BJ (cell line): ENCODE data around the gene SUGCT. TPM values are rescaled to one million over a fixed set of nuclear protein-coding genes. Genes with fewer than 3 reads are reported as not detected.

Source experiments
- CTCF ChIA-PET: fragments of 350-600 bp; formaldehyde crosslinking; extraction: SDS; loops from one replicate; lab custom pipeline; 2021; ENCODE audit warnings: antibody characterized with exemption, inconsistent platforms; lab: Yijun Ruan, JAX
- POLR2A ChIA-PET: fragments of 300-600 bp; sonication (Branson Sonifier 250); formaldehyde crosslinking; extraction: SDS; loops from one replicate; lab custom pipeline; 2021; ENCODE audit warnings: antibody characterized with exemption; lab: Charles Lee
- DNase-seq: peaks from one replicate; pipeline ENCODE4 v3.0.0-alpha.2; 2011; ENCODE audit warnings: low read depth
- H3K27me3 ChIP-seq: 2 replicates; pipeline ENCODE4 v1.6.0; 2011; ENCODE audit warnings: low read length; ENCODE audit not compliant: control insufficient read depth, insufficient read depth
- H3K36me3 ChIP-seq: 2 replicates; pipeline ENCODE4 v1.5.1; 2011; ENCODE audit warnings: low read length; ENCODE audit not compliant: control insufficient read depth, insufficient read depth
- H3K4me3 ChIP-seq: 2 replicates; pipeline ENCODE4 v1.5.1; 2011; ENCODE audit warnings: low read depth, mild to moderate bottlenecking, control low read depth, low read length
- polyA plus RNA-seq: library from polyadenylated mRNA; depleted of rRNA; stranded (reverse); fragments of >200 nt; gene quantifications from 2 replicates; pipeline ENCODE4 v1.2.3, GENCODE V29; 2011
- TF ChIP-seq, protein P1 (sequence below): IDR thresholded peaks from 2 replicates; pipeline ENCODE4 v1.5.1; 2011; ENCODE audit warnings: low read depth, mild to moderate bottlenecking, control low read depth, inconsistent platforms, low read length, moderate library complexity; ENCODE audit not compliant: insufficient read depth

SUGCT gene
- polyA plus RNA-seq, 1 experiment = 10.6 TPM

GRCh38 chr7:40883826-40884225 lies 749.0 kb downstream of the SUGCT start:
- TF ChIP-seq, protein P1, sequence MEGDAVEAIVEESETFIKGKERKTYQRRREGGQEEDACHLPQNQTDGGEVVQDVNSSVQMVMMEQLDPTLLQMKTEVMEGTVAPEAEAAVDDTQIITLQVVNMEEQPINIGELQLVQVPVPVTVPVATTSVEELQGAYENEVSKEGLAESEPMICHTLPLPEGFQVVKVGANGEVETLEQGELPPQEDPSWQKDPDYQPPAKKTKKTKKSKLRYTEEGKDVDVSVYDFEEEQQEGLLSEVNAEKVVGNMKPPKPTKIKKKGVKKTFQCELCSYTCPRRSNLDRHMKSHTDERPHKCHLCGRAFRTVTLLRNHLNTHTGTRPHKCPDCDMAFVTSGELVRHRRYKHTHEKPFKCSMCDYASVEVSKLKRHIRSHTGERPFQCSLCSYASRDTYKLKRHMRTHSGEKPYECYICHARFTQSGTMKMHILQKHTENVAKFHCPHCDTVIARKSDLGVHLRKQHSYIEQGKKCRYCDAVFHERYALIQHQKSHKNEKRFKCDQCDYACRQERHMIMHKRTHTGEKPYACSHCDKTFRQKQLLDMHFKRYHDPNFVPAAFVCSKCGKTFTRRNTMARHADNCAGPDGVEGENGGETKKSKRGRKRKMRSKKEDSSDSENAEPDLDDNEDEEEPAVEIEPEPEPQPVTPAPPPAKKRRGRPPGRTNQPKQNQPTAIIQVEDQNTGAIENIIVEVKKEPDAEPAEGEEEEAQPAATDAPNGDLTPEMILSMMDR = no peak
- CTCF ChIA-PET = no interaction called here
- POLR2A ChIA-PET = no interaction called here
- Histone ChIP-seq H3K36me3 (no peaks in the 10 kb centered on the region), H3K27me3 (no peaks in the 10 kb centered on the region), H3K4me3 (no peak overlapping the region)
- DNase-seq = no peak

- TF ChIP-seq, protein P1 = no peak
- POLR2A ChIA-PET = no interaction called here
- CTCF ChIA-PET = no interaction called here
- no peak for DNase-seq
- no peaks in the 10 kb centered on the region for H3K36me3 ChIP-seq
- H3K27me3 ChIP-seq = no peaks in the 10 kb centered on the region
- H3K4me3 ChIP-seq = no peak overlapping the region
These were observed 749.4 kb downstream of the SUGCT start for GRCh38 chr7:40884241-40884640.

DNA sequence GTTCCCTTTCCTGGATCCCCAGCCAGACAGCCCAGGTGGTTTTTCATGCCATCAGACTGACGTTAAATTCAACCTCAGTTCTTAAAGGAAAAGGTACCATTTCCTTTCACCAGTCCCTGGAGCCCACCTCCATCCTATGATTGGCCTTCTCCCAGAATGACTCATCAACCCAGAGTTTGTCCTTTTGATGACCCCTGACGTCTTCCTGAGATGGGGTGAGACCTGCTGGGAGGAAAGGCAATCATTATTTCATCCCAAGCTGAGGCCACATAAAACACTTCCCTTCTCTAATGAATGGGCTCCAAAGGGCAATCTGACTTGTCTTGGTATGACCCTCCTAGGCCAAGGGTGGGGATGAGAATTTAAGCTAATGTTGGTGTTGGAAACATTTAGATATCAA lies 750.7 kb downstream of the SUGCT start:
- ChIA-PET CTCF (no interaction called here), POLR2A (no interaction called here)
- no peak overlapping the region for H3K4me3 ChIP-seq
- no peak for DNase-seq
- no peaks in the 10 kb centered on the region for H3K36me3 ChIP-seq
- H3K27me3 ChIP-seq = no peaks in the 10 kb centered on the region
- TF ChIP-seq, protein P1 = no peak

DNA sequence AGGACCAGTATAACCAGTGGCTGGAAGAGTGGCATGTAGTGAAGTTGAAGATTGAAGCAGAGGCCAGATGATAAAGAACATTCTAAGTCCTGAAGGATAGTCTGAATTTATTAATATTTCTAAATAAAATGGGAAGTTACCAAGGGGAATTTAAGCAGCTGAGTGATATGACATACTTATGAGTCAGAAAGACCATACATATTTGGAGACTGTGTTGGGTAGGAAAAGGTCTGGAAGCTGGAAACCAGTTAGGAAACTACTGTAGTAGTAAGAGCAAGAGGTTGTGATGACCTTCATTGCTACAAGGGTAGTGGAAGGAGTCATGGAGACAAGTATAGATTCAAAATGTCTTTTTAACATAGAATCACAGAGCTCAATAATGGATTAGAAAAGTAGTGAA lies 752.3 kb downstream of the SUGCT start:
- CTCF ChIA-PET = interaction anchor here (1.8 kb wide), 1 partner anchor 34 kb away, joined by 3 read pairs; no protein-coding TSS in a partner anchor
- no peak for DNase-seq

DNA sequence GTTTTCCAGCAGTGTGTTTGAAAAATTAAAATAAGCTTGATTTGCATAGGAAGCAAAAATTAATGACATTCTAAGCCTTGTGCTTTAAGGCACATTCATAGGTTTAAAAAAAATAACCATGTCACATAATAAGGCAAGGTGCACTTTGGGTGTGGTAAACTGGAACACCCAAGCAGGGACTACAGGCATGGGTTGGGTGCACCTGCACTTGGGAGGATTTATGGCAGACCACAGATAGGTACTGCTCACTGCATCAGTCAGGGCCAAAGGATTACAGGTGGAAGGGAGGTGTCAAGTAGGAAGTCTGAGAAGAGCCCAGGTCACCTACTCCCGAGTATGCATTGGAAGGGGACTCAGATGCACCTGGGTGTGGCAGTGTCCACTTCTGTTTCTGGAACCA lies 753.7 kb downstream of the SUGCT start:
- no peak for DNase-seq
- ChIA-PET POLR2A (no interaction called here), CTCF (interaction anchor here (0.7 to 1.9 kb wide), 2 partner anchors 8 to 18 kb away, joined by 3 to 5 read pairs; no protein-coding TSS in a partner anchor)
- H3K27me3 ChIP-seq = no peaks in the 10 kb centered on the region
- no peak overlapping the region for H3K4me3 ChIP-seq
- H3K36me3 ChIP-seq = no peaks in the 10 kb centered on the region
- TF ChIP-seq, protein P1 = no peak

More for the DNA sequence above, 752.3 kb downstream of the SUGCT start:
- no peaks in the 10 kb centered on the region for H3K27me3 ChIP-seq
- TF ChIP-seq, protein P1 = no peak
- H3K4me3 ChIP-seq = no peak overlapping the region
- POLR2A ChIA-PET = no interaction called here
- H3K36me3 ChIP-seq = no peaks in the 10 kb centered on the region
